ENCODE data around the gene SAP30. TPM values are rescaled to one million over a fixed set of nuclear protein-coding genes. Genes with fewer than 3 reads are reported as not detected.

SAP30 gene
- total and polyA plus RNA-seq, 9 of the 15 experiments (the other 6 are each of a cell fraction or from before 2014, with no cell fraction given), result 5.9 to 51.1 (median 32.6) TPM

- TF ChIP-seq ATF1 (CRISPR knock-in tag; IDR thresholded peaks at IDR 0.05), result no peak
- no peak for TF ChIP-seq ATF1 (tag; IDR thresholded peaks at IDR 0.05)
- no peak for TF ChIP-seq MEF2A (IDR thresholded peaks at IDR 0.05; ENCODE audit: control insufficient read depth, low read depth, low read length)
- no peak for TF ChIP-seq SP1 (CRISPR knock-in tag; IDR thresholded peaks at IDR 0.05)
- TF ChIP-seq HDAC8 (tag; IDR thresholded peaks at IDR 0.05), result no peak
- TF ChIP-seq FOXA3 (CRISPR knock-in tag; conservative IDR thresholded peaks at IDR 0.05 in 1 of 2, IDR thresholded peaks at IDR 0.05 in 1 of 2), result no peak
- TF ChIP-seq KAT7 (CRISPR knock-in tag; IDR thresholded peaks at IDR 0.05; ENCODE audit: borderline replicate concordance), result peak; percentile 34; the same call in 1 of the 2 replicates
- TF ChIP-seq, protein P1, sequence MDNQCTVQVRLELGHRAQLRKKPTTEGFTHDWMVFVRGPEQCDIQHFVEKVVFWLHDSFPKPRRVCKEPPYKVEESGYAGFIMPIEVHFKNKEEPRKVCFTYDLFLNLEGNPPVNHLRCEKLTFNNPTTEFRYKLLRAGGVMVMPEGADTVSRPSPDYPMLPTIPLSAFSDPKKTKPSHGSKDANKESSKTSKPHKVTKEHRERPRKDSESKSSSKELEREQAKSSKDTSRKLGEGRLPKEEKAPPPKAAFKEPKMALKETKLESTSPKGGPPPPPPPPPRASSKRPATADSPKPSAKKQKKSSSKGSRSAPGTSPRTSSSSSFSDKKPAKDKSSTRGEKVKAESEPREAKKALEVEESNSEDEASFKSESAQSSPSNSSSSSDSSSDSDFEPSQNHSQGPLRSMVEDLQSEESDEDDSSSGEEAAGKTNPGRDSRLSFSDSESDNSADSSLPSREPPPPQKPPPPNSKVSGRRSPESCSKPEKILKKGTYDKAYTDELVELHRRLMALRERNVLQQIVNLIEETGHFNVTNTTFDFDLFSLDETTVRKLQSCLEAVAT (IDR thresholded peaks at IDR 0.05), result peak; percentile 25 to 38; a peak in 2 of 4 replicates
- TF ChIP-seq CHD1 (IDR thresholded peaks at IDR 0.05; ENCODE audit: low read length), result peak; percentile 11
- no peak for TF ChIP-seq HCFC1 (IDR thresholded peaks at IDR 0.05; ENCODE audit: low read depth, low read length)
- TF ChIP-seq, protein P2, sequence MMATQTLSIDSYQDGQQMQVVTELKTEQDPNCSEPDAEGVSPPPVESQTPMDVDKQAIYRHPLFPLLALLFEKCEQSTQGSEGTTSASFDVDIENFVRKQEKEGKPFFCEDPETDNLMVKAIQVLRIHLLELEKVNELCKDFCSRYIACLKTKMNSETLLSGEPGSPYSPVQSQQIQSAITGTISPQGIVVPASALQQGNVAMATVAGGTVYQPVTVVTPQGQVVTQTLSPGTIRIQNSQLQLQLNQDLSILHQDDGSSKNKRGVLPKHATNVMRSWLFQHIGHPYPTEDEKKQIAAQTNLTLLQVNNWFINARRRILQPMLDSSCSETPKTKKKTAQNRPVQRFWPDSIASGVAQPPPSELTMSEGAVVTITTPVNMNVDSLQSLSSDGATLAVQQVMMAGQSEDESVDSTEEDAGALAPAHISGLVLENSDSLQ (IDR thresholded peaks at IDR 0.05), result peak; percentile 52
- TF ChIP-seq POLR2A (conservative IDR thresholded peaks at IDR 0.05), result no peak; the same call in 1 of the 2 replicates
- no peak for TF ChIP-seq MAFK (IDR thresholded peaks at IDR 0.05; ENCODE audit: low read length)
- TF ChIP-seq MTA3 (IDR thresholded peaks at IDR 0.05; ENCODE audit: borderline replicate concordance), result no peak
- no peak for TF ChIP-seq ZNF717 (CRISPR knock-in tag; IDR thresholded peaks at IDR 0.05)
Measured at GRCh38 chr4:173332963-173333657, 37.6 kb upstream of the SAP30 start (continued).
